Left lobe of liver (tissue), 2 donors: ENCODE data around the gene BCLAF1. TPM values are rescaled to one million over a fixed set of nuclear protein-coding genes. Genes with fewer than 3 reads are reported as not detected.
A peak's percentile ranks its signal among the peaks of the same experiment; 100 is the strongest.
"Not testable (repeated sequence)": the region's sequence is repeated elsewhere in the genome, so short reads cannot be mapped to it uniquely, and the experiment has no call there.

ENCODE experiments used
- ATAC-seq: fragments of 200-7000 bp; cut with Tn5 transposase; one replicate; pipeline ENCODE4 v1.9.1; 2020; ENCODE audit warnings: mild to moderate bottlenecking, moderate library complexity
- DNase-seq: peaks from one replicate; pipeline ENCODE4 v3.0.0-alpha.2; 2020; ENCODE audit warnings: low spot score
- total RNA-seq: library from RNA; stranded (reverse); gene quantifications from one replicate; pipeline ENCODE4 v1.2.1, GENCODE V29; 2021
- donor health status: DM: no; HTN: no; CAD: no; lungs with moderate emphysema.
- donor health status: DM: no; HTN: yes; CAD: no.

The BCLAF1 gene
- total RNA-seq, 1 donor from 2014 or later = 32.6 TPM

DNA sequence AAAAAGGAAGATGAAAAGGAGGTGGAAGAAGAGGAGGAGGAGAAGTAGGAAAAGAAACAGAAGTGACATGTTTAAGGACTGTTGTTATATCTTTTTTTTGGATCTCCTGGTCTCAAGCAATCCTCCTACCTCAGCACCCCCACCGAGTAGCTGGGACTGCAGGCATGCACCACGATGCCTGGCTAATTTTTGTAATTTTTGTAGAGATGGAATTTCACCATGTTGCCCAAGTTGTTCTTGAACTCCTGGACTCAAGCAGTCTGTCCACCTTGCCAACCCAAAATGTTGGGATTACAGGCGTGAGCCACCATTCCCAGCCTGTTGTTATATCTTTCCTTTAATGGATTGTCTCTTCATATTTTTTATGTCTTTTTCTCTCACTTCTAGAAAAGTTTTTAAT lies 19.5 kb upstream of the BCLAF1 start:
- DNase-seq = no peak
- ATAC-seq = no peak

DNA sequence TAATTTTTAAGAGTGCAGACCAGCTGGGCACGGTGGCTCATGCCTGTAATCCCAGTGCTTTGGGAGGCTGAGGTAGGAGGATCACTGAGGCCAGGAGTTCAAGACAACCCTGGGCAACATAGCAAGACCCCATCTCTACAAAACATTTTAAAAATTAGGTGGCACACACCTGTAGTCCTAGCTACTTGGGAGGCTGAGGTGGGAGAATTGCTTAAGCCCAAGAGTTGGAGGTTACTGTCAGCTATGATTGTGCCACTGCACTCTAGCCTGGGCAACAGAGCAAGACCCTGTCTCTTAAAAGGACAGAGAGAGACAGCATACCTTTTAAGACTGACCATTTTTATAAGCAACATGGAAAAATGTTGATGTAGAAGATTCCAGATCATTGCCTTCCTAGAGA lies 18.8 kb upstream of the BCLAF1 start:
- not testable (repeated sequence) for ATAC-seq

DNA sequence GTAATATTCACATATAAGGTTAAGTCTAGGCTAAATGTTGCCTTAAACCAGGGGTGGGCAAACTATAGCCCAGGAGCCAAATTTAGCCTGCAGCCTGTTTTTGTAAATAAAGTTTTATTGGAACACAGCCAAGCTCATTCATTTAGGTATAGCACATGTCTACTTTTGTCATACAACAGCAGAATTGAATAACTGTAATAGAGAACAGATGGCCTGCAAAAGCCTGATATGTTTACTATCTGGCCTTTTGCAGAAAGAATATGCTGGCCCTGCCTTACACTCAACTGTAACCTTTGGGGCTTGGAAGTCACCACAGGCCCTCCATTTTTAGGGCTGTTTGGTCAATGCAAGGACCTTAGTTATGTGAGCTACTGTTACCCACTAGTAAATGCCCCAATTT lies 17.7 kb upstream of the BCLAF1 start:
- ATAC-seq = no peak
- no peak for DNase-seq

More for the DNA sequence above, 18.8 kb upstream of the BCLAF1 start:
- DNase-seq = not testable (repeated sequence)

DNA sequence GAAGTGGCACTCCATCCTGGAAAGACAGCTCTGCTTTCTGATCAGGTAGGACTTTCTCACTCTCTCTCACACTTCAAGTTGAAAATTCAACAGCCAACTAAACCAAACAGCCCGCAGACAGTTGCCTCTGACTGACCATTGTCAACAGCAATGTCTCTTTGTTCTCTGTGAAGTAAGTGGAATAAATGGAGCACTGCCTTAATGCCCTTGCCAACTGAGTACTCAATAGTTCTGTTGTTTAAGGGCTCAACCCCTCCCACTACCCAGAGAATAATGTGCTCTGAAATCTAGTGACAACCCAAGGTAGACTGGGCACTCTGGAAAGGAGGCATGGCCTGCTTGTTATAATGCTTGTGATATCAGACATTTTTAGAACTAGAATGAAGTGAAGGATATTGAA lies 16.8 kb upstream of the BCLAF1 start:
- ATAC-seq = no peak
- DNase-seq = no peak

GRCh38 chr6:136304410-136304809 lies 14.8 kb upstream of the BCLAF1 start:
- ATAC-seq (no peak), DNase-seq (no peak)

DNA sequence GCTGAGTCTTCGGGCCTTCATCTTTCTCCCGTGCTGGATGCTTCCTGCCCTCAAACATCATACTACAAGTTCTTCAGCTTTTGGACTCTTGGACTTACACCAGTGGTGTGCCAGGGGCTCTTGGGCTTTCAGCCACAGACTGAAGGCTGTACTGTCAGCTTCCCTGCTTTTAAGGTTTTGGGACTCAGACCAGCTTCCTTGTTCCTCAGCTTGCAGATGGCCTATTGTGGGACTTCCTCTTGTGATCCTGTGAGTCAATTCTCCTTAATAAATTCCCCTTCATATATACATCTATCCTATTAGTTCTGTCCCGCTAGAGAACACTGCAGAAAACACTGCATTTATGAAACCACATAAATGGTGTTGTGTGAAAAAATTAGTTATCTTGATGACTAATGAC lies 13.9 kb upstream of the BCLAF1 start:
- DNase-seq (no peak), ATAC-seq (no peak)

GRCh38 chr6:136294621-136295020 lies 5.0 kb upstream of the BCLAF1 start:
- ATAC-seq (no peak), DNase-seq (no peak)

DNA sequence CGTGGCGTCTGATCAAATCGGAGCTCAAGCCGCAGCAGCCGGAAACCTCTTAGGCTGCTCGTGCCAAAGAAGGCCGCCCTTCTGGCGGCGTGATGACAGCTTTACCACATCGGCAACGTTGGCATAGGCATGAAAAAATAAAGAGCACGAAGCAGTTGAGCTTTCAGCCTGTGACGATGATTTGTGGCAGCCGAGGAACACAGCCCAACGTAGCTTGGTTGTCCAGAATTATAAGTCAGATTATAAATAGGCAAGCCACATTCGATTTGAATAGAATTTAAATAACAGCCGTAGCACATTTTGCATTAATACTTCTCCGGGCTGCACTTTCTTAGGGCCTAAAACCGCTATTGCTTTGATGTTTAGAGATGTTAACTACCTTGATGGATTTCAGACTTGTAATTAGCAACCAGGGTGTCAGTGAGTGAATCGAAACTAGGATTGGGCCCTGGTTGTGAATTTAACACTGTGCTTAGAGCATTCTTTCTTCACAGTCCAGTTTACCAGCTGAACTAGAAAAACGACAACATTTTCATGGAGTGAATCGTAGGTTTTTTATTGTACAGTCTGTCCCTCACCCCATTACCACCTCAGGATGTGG lies 864 bp upstream of the BCLAF1 start:
- DNase-seq (peak; percentile 76), ATAC-seq (peak; percentile 47)

- ATAC-seq = peak; percentile 80
- peak; percentile 91 for DNase-seq
Observed at GRCh38 chr6:136289327-136289578, 393 bp downstream of the BCLAF1 start.

- ATAC-seq (peak; percentile 55), DNase-seq (peak; percentile 79)
Observed at GRCh38 chr6:136288566-136289326, 900 bp downstream of the BCLAF1 start.

GRCh38 chr6:136284909-136285308 lies 4.7 kb downstream of the BCLAF1 start:
- DNase-seq (no peak), ATAC-seq (no peak)

- ATAC-seq (no peak), DNase-seq (no peak)
Observed at GRCh38 chr6:136282906-136283305, 6.7 kb downstream of the BCLAF1 start.

- DNase-seq (no peak), ATAC-seq (no peak)
Observed at GRCh38 chr6:136280032-136280609, 9.5 kb downstream of the BCLAF1 start.

GRCh38 chr6:136274062-136274461 lies 15.6 kb downstream of the BCLAF1 start:
- ATAC-seq (no peak), DNase-seq (no peak)

DNA sequence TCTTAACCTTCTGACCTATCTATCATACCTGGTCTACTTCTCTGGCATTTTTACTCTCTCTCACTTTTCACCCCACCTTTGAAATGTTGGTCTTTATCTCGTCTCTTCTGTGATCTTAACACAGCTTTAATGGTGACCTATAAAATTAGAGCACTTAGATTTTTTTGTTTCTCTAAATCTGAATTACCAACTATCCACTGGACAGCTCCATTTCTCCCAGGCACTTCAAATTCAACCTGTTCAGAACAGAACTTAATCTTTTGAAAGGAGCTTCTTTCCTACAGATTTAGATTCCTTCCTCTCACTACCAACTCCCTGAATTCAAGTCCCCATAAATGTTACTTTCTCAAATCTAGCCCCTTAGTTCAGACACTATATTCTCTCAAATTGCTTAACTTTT lies 24.5 kb downstream of the BCLAF1 start:
- DNase-seq (no peak), ATAC-seq (no peak)

- no peak for ATAC-seq
- no peak for DNase-seq
Observed at GRCh38 chr6:136262940-136263339, 26.7 kb downstream of the BCLAF1 start.

GRCh38 chr6:136254851-136255466 lies 34.7 kb downstream of the BCLAF1 start:
- no peak for ATAC-seq
- DNase-seq = no peak

DNA sequence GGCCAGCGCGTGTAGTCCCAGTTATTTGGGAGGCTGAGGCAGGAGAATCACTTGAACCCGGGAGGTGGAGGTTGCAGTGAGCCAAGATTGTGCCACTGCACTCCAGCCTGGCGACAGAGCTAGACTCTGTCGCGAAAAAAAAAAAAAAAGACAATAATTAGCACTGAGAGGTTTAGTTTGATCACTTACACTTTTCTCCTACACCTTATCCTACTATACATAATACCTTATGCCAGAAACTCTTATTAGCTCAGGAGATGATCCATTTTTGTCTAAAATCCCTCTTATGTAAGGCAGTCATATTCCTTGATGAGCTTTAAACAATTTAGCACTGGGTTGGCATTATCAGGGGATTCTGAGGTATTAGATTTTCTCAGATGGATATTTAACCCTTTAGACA lies 35.9 kb downstream of the BCLAF1 start:
- DNase-seq (no peak), ATAC-seq (no peak)

GRCh38 chr6:136252441-136252840 lies 37.2 kb downstream of the BCLAF1 start:
- ATAC-seq = no peak

DNA sequence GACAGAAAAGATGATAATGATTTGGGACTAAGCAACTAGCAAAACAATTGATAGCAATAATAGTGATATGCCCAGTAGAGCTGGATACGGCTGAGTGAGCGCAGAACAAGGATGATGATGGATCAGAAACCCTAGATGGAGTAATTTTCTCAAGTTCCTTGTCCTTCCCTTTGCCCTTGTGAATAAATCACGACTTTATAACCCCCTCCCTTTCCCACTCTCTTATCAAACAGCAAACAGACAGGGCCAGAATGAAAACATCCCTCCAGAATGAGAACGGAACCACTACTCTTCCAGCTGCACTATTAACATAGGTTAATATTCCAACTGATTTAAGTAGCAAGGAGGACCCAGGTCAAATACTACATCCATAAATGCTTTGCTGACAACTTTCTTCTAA lies 38.3 kb downstream of the BCLAF1 start:
- ATAC-seq (no peak), DNase-seq (no peak)

More at GRCh38 chr6:136252441-136252840, 37.2 kb downstream of the BCLAF1 start:
- no peak for DNase-seq

- ATAC-seq = peak; percentile 28
Observed at GRCh38 chr6:136250686-136251008, 39.0 kb downstream of the BCLAF1 start.

More at GRCh38 chr6:136250686-136251008, 39.0 kb downstream of the BCLAF1 start:
- no peak for DNase-seq
